Dendritic cell treated with granulocyte-macrophage colony-stimulating factor and Interleukin-4, amounts not matched to agents 40 ng/mL and 50 ng/mL, for 4 days (primary cell): ENCODE results near the gene APC2.
"Not testable (repeated sequence)": the region's sequence is repeated elsewhere in the genome, so short reads cannot be mapped to it uniquely, and the experiment has no call there.

Experiments
- H3K27ac Mint-ChIP-seq: one replicate; pipeline ENCODE4 v1.8.0; 2022; ENCODE audit warnings: mild to moderate bottlenecking, mixed read lengths
- H3K27me3 Mint-ChIP-seq: one replicate; pipeline ENCODE4 v1.8.0; 2022; ENCODE audit warnings: mild to moderate bottlenecking, mixed read lengths
- H3K36me3 Mint-ChIP-seq: one replicate; pipeline ENCODE4 v1.8.0; 2022; ENCODE audit warnings: low read depth, mixed read lengths
- H3K4me1 Mint-ChIP-seq: one replicate; pipeline ENCODE4 v1.8.0; 2022; ENCODE audit warnings: low read depth, mixed read lengths
- H3K4me3 Mint-ChIP-seq: one replicate; pipeline ENCODE4 v1.8.0; 2022; ENCODE audit warnings: mild to moderate bottlenecking, moderate library complexity, mixed read lengths
- H3K9me3 Mint-ChIP-seq: one replicate; pipeline ENCODE4 v1.8.0; 2022; ENCODE audit warnings: mixed read lengths
- intact Hi-C: fragments of 100-400 bp; cut with micrococcal nuclease; formaldehyde crosslinking; loops from one replicate; pipeline ENCODE4 v1.15.0; 2022

Gene APC2

GRCh38 chr19:1431759-1432506 is 18.0 kb upstream of the APC2 start:
- Mint-ChIP-seq H3K4me1 (peaks cover 19% of the 10 kb centered on the region), H3K9me3 (no peaks in the 10 kb centered on the region), H3K4me3 (no peak overlapping the region), H3K36me3 (peaks cover 91% of the 10 kb centered on the region), H3K27me3 (no peaks in the 10 kb centered on the region), H3K27ac (peak overlapping the region; percentile 25)
- intact Hi-C loops, result no loop called here

GRCh38 chr19:1432507-1432887 is 17.4 kb upstream of the APC2 start:
- Mint-ChIP-seq H3K27me3 (no peaks in the 10 kb centered on the region), H3K4me1 (peaks cover 19% of the 10 kb centered on the region), H3K36me3 (peaks cover 85% of the 10 kb centered on the region), H3K9me3 (no peaks in the 10 kb centered on the region), H3K4me3 (no peak overlapping the region), H3K27ac (peak overlapping the region; percentile 25)
- intact Hi-C loops, result no loop called here

- H3K9me3 Mint-ChIP-seq, result no peaks in the 10 kb centered on the region
- intact Hi-C loops, result no loop called here
Observed at GRCh38 chr19:1433119-1434039, 16.5 kb upstream of the APC2 start.

GRCh38 chr19:1434040-1434366 is 15.9 kb upstream of the APC2 start:
- Mint-ChIP-seq H3K27ac (no peak overlapping the region), H3K9me3 (no peaks in the 10 kb centered on the region), H3K4me3 (no peak overlapping the region), H3K36me3 (peaks cover 78% of the 10 kb centered on the region), H3K4me1 (peaks cover 23% of the 10 kb centered on the region), H3K27me3 (no peaks in the 10 kb centered on the region)
- intact Hi-C loops, result no loop called here

More at GRCh38 chr19:1433119-1434039, 16.5 kb upstream of the APC2 start:
- Mint-ChIP-seq H3K27ac (no peak overlapping the region), H3K4me1 (peaks cover 23% of the 10 kb centered on the region), H3K36me3 (peaks cover 80% of the 10 kb centered on the region), H3K27me3 (no peaks in the 10 kb centered on the region), H3K4me3 (no peak overlapping the region)

GRCh38 chr19:1434577-1435060 is 15.3 kb upstream of the APC2 start:
- intact Hi-C loops, result no loop called here
- Mint-ChIP-seq H3K9me3 (no peaks in the 10 kb centered on the region), H3K4me1 (peaks cover 27% of the 10 kb centered on the region), H3K27ac (no peak overlapping the region), H3K36me3 (peaks cover 77% of the 10 kb centered on the region), H3K4me3 (no peak overlapping the region), H3K27me3 (no peaks in the 10 kb centered on the region)

- Mint-ChIP-seq H3K36me3 (peaks cover 77% of the 10 kb centered on the region), H3K9me3 (no peaks in the 10 kb centered on the region), H3K27me3 (no peaks in the 10 kb centered on the region), H3K27ac (peak overlapping the region; percentile 39), H3K4me1 (peaks cover 36% of the 10 kb centered on the region), H3K4me3 (no peak overlapping the region)
- intact Hi-C loops, result no loop called here
Observed at GRCh38 chr19:1435378-1435989, 14.4 kb upstream of the APC2 start.

GRCh38 chr19:1437609-1438008 is 12.3 kb upstream of the APC2 start:
- H3K4me3 Mint-ChIP-seq, result no peak overlapping the region
- H3K27ac Mint-ChIP-seq, result peak overlapping the region; percentile 98
- H3K27me3 Mint-ChIP-seq, result no peaks in the 10 kb centered on the region
- peaks cover 77% of the 10 kb centered on the region for H3K36me3 Mint-ChIP-seq
- H3K4me1 Mint-ChIP-seq, result peaks cover 50% of the 10 kb centered on the region
- no peaks in the 10 kb centered on the region for H3K9me3 Mint-ChIP-seq
- intact Hi-C loops, result no loop called here

GRCh38 chr19:1438035-1438932 is 11.6 kb upstream of the APC2 start, which contains the start of gene RPS15:
Gene RPS15 (plus strand): TSS chr19:1438396. CDS start chr19:1438426, 30 bp downstream.
- H3K4me3 Mint-ChIP-seq, result peak within 1 kb of the TSS; percentile 100
- intact Hi-C loops, result no loop called here
- H3K4me1 Mint-ChIP-seq, result peaks cover 53% of the 10 kb centered on the region
- H3K36me3 Mint-ChIP-seq, result peaks cover 75% of the 10 kb centered on the region
- no peaks in the 10 kb centered on the region for H3K9me3 Mint-ChIP-seq
- no peaks in the 10 kb centered on the region for H3K27me3 Mint-ChIP-seq
- peak within 1 kb of the TSS; percentile 98 for H3K27ac Mint-ChIP-seq

- H3K4me1 Mint-ChIP-seq, result peaks cover 57% of the 10 kb centered on the region
- intact Hi-C loops, result no loop called here
- H3K27me3 Mint-ChIP-seq, result no peaks in the 10 kb centered on the region
- H3K27ac Mint-ChIP-seq, result peak overlapping the region; percentile 98
- H3K36me3 Mint-ChIP-seq, result peaks cover 68% of the 10 kb centered on the region
- H3K9me3 Mint-ChIP-seq, result no peaks in the 10 kb centered on the region
- peak overlapping the region; percentile 100 for H3K4me3 Mint-ChIP-seq
Observed at GRCh38 chr19:1438933-1439354, 11.0 kb upstream of the APC2 start.

- Mint-ChIP-seq H3K36me3 (peaks cover 60% of the 10 kb centered on the region), H3K4me1 (peaks cover 63% of the 10 kb centered on the region), H3K27ac (peak overlapping the region; percentile 98), H3K4me3 (peak overlapping the region; percentile 100)
- intact Hi-C loops, H3K27me3 Mint-ChIP-seq, H3K9me3 Mint-ChIP-seq: not testable (repeated sequence)
Observed at GRCh38 chr19:1439525-1440417, 10.2 kb upstream of the APC2 start.

- intact Hi-C loops, result no loop called here
- Mint-ChIP-seq H3K4me1 (peaks cover 65% of the 10 kb centered on the region), H3K27me3 (peaks cover 9% of the 10 kb centered on the region)
Observed at GRCh38 chr19:1440418-1440801, 9.5 kb upstream of the APC2 start.

GRCh38 chr19:1441022-1441426 is 8.9 kb upstream of the APC2 start:
- intact Hi-C loops, result no loop called here

More at GRCh38 chr19:1440418-1440801, 9.5 kb upstream of the APC2 start:
- no peaks in the 10 kb centered on the region for H3K9me3 Mint-ChIP-seq
- no peak overlapping the region for H3K27ac Mint-ChIP-seq
- peak overlapping the region; percentile 21 for H3K4me3 Mint-ChIP-seq
- H3K36me3 Mint-ChIP-seq, result peaks cover 54% of the 10 kb centered on the region

More at GRCh38 chr19:1441022-1441426, 8.9 kb upstream of the APC2 start:
- Mint-ChIP-seq H3K9me3 (no peaks in the 10 kb centered on the region), H3K4me3 (no peak overlapping the region), H3K27ac (no peak overlapping the region), H3K36me3 (peaks cover 47% of the 10 kb centered on the region), H3K4me1 (peaks cover 63% of the 10 kb centered on the region), H3K27me3 (peaks cover 11% of the 10 kb centered on the region)
